NOMO-1 (cell line): ENCODE data around the gene SLC4A3.

Experiments
- DNase-seq, 2 experiments: peaks; one replicate each; lab custom pipeline; 2025; ENCODE audit not compliant: unreplicated experiment in 2 of 2; lab: John Stamatoyannopoulos, UW

SLC4A3 gene

DNA sequence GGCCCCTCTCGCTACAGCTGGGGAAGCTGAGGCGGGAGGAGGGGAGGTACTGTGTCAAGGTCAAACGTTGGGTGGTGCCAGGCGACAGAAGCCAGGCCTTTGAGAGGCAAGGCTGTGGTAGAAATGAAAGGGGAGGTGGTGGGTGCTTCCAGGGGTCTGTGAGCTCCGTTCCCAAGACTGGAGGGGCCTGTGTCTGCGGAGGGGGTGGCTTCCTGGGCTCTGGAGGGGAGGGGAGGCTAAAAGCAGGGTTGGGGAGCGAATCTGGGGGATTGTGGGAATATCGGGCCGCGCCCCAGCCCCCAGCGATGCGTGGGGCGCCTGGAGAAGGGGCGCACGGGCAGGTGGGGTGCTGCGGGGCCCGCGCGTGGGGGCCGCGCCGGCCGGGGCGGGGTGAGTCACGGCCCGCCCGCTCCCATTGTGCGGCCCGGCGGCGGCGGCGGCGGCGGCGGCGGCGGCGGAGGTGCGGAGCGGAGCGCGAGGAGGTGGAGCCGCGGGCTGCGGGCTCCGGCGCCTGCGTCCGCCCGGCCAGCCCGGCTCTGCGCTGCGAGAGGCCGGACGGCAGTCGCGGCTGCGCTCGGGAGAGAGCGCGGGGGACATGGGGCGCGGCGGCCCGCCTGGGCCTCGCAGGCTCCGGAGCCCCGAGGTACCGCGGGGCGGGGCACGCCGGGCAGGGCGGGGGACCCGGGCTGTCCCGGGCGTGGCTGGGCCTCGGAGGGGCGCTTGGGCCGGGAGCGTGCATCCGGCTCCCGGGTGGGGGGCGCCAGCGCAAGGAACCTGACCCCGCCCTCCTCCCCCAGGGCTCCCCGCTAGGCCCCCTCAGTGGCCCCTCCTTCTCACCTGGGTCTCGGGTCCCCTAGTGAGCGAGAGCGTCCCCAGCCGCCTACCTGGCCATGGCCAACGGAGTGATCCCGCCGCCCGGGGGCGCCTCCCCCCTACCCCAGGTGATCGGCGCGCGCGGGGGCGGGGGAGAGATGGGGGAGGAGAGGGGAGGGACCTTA, at the start of gene SLC4A3:
Gene SLC4A3 (plus strand): TSS at position 528 of the 998 bp plus-strand sequence. CDS start 363 bp downstream, at position 891.
- DNase-seq = peak in 1 of 2 experiments; percentile 25

DNA sequence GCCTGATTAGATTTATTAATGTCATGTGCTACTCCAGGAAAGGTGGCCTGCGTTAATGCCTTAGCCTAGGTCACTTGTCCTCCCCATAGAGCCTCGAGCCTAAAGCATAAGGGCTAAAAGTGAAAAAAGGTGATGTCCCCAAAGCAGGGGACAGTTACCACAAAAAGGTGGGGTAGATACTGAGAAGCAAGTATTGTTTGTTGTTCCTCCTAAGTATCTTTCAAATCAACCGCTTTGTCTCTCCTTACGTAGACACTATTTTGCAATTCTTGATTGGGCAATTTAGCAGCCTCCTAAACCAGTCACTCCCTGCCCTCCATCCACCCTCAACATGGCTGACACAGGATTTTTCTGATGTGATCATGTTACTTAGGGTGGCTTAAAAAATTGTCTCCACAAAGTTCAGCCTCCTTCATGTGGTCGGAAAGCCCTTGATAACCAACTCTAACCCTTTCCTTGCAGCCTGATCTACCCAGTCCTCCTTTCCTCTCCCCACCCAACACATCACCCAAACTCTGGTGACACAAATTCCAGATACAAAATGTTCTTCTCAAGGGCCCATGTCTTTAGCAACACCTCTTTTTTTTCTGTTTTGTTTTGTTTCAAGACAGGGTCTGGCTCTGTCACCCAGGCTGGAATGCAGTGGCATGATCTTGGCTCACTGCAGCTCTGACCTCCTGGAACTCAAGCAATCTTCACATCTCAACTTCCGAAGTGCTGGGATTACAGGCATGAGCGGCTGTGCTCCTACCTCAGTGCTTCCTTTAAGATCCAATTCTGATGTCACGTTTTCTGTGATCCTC, 48.4 kb upstream of the SLC4A3 start:
- peak; percentile 69 to 84 for DNase-seq

DNA sequence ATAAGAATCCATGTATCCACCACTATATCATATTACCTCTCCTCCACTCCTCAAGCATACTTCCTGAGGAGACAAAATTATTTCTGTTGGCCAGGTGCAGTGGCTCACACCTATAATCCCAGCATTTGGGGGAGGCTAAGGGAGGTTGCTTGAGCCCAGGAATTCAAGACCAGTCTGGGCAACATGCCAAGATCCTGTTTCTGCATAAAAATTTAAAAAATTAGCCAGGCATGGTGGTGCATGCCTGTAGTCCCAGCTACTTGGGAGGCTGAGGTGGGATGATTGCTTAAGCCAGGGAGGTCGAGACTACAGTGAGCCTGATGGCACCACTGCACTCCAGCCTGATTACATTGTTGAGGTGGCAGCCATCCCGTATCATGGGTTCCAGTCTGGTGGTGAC, 46.1 kb upstream of the SLC4A3 start:
- DNase-seq = no peak

- no peak for DNase-seq
Observed at GRCh38 chr2:219591091-219591490, 36.3 kb upstream of the SLC4A3 start.

- DNase-seq = no peak
Observed at GRCh38 chr2:219592736-219593135, 34.7 kb upstream of the SLC4A3 start.

DNA sequence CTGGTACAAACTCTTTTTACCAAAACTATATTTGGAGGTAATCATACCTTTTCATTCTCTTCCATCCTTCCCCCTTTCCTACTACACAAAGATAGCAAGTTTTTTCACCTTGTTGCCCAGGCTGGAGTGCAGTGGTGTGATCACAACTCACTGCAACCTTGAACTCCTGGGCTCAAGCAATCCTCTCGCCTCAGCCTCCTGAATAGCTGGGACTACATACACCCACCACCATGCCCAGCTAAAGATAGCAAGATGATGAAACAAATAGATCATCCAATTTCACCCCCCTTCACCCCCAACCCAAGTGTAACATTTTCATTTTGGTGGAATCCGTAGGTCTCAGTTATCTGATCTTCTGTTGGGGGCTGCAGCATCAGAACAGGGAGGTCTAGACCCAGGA, 34.3 kb upstream of the SLC4A3 start:
- no peak for DNase-seq

- DNase-seq = no peak
Observed at GRCh38 chr2:219595256-219595655, 32.2 kb upstream of the SLC4A3 start.

DNA sequence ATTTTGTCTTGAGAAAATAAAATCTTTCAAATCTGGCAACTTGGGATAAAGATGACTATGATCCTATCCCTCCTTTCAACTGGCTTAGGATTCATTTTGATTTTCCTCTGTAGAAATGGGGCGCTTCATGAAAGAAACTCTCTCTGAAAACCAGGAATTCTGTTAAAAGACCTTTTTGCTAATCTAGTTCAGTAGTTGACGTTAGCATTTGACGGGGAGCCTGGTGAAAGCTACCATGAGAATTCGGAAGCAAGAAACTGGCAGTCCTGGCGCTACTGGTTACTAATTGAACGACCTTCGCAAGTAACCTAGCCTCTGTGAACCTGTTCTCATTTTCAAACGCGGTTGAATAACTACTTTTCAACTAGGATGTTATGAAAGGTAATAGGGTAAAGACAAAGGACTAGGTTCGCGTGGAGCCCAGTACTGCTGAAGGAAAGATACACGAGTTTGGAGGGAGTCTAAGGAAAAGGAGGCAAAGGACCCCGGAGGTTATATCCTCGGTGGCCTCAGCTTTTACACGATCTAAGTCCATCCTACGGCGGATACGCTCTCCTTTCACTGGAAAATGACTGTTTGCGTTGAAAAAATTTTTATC, 30.4 kb upstream of the SLC4A3 start:
- DNase-seq = peak; percentile 29 to 34

DNA sequence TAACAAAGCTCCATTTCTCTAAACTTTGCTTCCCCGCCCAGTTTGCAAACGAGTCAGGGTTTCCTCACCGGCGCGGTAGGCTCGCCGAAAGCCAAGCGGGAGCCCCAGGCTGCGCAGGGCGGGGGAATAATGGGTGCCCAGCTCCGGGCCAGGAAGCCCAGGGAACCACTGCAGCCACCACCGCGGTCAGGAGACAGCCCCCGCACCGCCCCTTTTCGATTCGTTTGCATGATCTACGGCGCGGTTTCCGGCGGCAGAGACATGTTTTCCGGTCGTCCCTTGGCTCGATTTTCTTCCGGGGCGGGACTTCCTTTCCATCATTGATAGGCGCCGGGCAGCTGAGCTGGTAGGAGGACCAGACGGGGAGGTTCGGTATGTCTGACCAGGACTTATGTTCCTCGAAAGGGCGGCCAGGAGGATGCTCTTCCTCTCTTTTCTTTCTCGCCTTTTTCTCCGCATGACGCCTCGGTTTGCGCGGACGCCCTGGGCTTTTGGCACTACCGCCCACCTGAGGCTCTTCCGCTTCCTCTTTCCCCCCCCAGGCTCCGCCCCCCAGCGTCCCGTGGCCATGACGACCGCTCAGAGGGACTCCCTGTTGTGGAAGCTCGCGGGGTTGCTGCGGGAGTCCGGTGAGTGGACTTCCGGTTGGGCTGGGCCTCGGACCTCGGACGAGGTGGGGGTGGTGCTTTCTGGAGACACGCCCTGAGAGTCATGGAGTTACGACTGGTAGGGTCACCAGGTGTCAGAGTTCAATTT, 29.7 kb upstream of the SLC4A3 start, which contains the start of gene STK11IP:
Gene STK11IP (plus strand): TSS at position 306 of the 756 bp plus-strand sequence. CDS start 263 bp downstream, at position 569.
- peak; percentile 97 to 98 for DNase-seq

DNA sequence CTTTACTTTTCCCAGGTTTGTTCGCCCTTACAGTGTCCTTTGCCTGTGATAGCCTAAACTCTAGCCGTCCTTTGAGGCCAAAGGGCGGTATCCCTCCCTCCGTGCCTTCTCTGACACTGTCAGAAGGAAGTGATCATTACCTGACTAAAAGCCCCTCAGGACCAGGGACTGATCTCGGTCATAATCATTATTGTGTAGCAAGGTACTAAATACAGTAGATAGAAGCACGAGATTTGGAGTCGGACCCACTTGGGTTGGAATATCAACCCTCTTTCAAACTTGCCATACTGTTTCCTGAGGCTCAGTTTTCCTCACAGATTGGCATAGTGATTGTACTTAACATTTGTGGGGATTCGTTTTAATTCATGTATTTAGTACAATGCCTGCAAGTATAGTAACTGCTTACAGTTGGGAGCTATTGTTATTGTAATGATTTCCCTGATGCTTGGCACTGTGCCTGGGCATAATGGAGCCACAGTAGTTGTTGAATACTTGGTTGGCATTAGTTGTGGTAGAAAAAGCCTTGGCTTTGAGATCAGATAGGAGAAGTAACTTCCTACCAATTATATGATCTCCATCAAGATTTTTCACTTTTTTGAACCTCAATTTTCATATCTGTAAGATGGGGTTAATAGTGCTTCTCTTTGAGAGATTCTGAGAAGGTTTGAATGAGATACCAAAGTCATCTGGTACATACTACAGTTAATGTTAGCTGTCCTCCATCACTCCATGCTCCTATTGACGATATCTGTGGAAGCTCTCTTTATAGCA, 28.9 kb upstream of the SLC4A3 start:
- DNase-seq = no peak

GRCh38 chr2:219603771-219604170, 23.7 kb upstream of the SLC4A3 start:
- peak; percentile 73 to 90 for DNase-seq

DNA sequence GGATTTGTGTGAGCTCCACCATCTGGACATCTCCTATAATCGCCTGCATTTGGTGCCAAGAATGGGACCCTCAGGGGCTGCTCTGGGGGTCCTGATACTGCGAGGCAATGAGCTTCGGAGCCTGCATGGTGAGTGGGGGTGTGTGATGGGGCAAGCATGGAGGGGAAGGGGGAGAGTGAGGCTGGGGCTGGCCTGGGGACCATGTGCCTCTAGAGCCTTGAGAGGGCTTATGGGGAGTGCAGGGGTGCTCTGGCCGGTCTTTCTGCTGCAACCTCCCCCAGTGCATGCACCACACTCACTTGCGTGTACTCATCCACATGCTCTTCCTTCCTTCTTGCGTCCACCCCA, 21.8 kb upstream of the SLC4A3 start:
- DNase-seq = no peak

- no peak for DNase-seq
Observed at GRCh38 chr2:219607931-219608330, 19.5 kb upstream of the SLC4A3 start.

DNA sequence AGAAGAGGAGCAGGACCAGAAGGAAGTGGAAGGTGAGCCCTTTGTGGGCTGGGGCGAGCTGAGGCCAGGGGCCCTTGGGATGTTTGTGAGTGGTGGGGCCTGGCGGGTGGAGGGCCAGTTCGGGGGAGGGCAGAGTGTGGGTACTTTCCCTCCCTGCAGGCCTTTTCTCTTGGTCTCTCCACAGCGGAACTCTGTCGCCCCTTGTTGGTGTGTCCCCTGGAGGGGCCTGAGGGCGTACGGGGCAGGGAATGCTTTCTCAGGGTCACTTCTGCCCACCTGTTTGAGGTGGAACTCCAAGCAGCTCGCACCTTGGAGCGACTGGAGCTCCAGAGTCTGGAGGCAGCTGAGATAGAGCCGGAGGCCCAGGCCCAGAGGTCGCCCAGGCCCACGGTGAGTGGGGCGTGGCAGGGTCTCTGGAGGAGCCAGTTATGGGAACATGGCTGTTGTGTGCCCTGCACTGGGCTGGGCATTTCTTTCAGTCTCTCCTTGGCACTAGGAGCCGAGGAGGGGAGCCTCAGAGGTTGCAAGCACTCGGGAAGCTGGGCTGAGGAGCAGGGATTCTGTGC, 18.9 kb upstream of the SLC4A3 start:
- no peak for DNase-seq

DNA sequence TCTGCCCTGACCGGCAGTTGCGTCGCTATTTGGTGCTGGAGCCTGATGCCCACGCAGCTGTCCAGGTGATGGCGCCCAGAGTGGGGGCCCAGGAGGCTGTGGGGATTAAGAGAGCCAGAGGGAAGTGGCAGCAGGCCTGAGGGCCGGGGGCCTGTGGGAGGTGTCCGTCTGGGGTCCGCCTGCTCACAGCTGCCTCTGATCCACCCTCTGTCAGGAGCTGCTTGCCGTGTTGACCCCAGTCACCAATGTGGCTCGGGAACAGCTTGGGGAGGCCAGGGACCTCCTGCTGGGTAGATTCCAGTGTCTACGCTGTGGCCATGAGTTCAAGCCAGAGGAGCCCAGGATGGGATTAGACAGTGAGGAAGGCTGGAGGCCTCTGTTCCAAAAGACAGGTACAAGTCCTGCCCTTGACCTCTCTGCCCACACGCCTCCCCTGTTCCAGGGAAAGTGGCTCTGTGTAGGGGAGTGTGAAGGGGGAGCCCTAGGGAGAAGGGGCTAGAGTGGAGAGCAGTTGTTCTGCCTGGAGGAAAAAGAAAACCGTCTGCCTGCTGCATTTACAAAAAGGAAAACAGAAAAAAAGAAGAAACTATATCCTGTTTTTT, 18.2 kb upstream of the SLC4A3 start:
- DNase-seq = no peak

DNA sequence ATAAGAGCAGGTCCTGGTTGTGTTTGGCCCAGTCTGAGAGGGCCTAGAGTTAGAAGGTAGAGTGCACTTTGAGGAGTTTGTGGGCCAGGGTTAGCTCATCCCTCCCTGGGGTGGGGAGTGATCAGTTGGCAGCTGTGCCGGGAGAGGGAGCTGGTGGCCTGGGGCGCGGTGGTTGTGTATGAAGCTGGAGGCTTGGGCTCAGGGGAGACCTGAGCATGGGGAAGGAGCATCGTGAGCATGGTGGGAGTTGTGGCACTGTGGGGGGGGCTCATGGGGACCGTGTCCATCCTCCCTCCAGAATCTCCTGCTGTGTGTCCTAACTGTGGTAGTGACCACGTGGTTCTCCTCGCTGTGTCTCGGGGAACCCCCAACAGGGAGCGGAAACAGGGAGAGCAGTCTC, 16.1 kb upstream of the SLC4A3 start:
- no peak for DNase-seq

DNA sequence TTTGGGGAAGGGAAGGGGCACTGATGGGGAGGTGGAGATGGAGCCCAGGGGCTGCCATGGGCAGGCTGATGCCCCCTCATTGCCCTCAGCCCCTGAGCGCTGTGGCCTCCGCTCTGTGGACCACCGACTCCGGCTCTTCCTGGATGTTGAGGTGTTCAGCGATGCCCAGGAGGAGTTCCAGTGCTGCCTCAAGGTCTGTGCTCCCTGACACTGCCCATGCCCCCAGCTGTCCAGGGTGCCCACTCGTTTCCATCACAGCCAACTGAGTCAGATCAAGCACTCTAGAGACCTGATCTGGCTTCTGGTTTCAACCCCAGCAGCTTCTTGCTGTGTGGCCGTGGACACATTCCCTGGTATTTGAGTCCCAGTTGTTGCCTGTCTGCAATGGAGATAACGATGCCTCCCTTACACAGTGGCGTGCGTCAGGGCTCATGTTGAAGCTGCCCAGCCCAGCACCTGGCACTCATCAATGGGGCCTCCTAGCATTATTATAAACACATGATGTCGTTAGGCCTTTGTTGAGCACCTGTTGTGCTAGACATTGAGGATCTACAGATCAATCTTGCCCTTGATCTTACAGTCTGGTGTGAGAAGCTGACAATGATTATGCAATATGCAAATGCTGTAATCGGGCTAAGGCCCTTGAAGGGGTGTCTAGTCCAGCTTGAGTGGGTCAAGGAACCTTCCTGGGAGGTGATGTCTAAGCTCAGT, 15.4 kb upstream of the SLC4A3 start:
- DNase-seq = no peak

DNA sequence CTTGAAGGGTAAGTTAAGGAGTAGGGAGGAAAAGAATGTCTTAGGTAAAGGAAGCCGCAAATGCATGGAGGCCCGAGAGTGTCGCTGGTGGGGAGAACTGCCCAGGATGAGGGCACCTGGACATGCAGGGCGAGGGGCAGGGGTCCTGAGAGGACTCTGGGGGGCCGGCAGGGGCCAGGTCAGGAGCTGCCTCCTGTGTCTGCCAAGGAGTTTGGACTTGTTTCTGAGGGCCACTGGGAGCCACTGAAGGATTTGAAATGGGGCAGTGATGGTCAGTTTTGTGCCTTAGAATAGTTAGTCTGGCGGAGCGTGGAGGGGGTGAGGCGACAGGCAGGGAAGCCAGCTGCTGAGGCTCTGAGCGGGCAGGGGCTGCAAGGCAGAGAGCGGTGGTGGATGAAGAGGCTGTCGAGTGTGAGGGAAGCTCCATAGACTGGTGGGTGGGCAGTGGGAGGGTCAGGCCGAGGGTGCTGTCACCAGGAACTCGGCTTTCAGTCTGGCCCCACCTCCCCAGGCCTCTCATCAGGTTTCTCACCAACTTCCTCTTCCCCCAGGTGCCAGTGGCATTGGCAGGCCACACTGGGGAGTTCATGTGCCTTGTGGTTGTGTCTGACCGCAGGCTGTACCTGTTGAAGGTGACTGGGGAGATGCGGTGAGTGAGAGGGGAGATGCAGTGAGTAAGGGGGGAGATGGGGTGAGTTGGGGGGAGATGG, 14.7 kb upstream of the SLC4A3 start:
- DNase-seq = no peak
